GM21381 (cell line): ENCODE measurements around the gene VTI1A.
"Not testable (repeated sequence)": the region's sequence is repeated elsewhere in the genome, so short reads cannot be mapped to it uniquely, and the experiment has no call there.

Source experiments
- ATAC-seq: cut with Tn5 transposase; IDR thresholded peaks from one replicate; pipeline ENCODE4 v1.9.1; 2021; ENCODE audit warnings: mild to moderate bottlenecking, moderate library complexity; ENCODE audit not compliant: unreplicated experiment

Gene VTI1A

GRCh38 chr10:112584276-112584675 lies 137.3 kb downstream of the VTI1A start:
- ATAC-seq = no peak

DNA sequence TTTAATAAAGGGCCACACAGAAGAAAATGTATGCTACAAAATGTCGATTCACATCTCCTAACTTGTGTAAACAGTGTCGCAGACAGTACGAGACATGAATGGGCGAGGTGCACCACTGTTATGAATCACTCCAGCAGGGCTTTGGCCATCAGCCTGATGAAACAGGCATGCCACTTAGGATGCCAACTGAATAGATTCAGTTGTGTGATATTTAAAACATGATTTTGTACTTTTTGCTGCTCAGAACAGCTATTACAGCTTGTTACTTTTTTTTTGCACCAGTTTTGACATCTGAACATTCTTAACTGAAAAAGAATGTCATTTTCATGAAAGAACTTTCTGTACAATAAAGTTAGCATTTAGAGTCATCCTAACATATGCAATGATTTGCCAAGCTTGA lies 138.1 kb downstream of the VTI1A start:
- no peak for ATAC-seq

DNA sequence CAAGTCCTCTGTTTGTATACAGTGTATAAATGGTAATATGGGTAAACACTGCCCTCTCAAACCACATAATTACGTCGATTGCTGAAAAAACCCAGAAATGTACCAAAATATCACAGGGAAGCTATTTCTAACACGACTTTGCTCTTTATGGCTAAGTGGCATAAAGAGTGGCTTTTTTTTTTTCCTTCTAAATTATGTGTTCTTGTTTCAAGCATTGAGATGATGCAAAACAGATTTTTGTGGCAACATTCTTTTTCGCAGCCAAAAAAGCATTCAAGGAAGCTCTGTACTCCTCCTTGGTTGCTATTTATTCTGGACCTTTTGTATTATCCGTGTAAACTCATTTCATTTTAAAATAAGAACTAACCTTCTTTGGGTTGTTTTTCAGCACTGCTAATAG lies 138.9 kb downstream of the VTI1A start:
- no peak for ATAC-seq

- no peak for ATAC-seq
Observed at GRCh38 chr10:112587729-112588128, 140.7 kb downstream of the VTI1A start.

DNA sequence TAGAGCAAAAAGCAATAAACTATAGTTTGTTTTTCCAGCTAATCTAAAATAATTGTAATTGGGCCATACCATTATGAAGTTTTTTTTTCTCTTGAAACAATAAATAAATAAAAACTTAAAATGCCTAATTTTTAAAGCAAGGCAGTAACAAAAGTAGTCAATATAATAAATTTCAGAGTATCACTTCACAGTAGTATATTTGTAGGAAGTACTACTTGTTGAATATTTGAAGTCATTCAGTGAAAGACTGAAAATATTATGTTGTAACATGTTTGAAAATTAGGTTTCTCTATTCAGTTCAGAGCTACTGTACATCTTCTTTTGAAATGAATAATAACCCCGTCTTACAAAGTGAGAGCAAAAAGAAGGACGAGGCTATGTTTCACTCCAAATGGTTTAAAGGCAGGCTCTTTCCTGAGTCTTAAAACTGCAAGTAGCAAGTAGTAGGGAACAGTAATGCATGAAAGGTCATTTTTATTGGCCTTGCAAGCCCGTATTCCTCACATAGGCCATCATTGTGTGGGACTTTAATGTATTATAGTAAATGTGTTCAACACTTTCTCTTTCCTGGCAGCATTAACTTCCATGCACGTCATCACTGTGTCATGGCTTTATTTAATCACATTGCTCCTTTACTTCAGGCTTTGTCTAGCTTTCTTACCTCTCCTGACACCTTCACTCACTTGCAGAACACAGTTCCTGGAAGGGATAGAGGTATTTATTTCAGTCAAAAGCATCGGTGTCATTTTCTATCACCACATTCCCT lies 141.4 kb downstream of the VTI1A start:
- ATAC-seq = no peak

DNA sequence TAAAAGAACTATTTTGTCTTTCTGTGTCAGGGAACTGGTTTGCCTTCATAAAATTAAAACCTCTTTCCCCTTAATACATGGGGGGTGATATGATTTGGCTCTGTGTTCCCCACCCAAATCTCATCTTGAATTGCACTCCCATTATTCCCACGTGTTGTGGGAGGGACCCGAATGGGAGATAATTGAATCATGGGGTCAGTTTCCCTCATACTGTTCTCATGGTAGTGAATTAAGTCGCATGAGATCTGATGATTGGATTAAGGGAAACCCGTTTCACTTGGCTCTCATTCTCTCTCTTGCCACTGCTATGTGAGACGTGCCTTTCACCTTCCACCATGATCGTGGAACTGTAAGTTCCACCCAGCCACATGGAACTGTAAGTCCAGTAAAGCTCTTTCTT lies 142.1 kb downstream of the VTI1A start:
- ATAC-seq = no peak

- ATAC-seq = not testable (repeated sequence)
Observed at GRCh38 chr10:112590786-112591185, 143.8 kb downstream of the VTI1A start.

GRCh38 chr10:112593023-112593422 lies 146.0 kb downstream of the VTI1A start:
- no peak for ATAC-seq

DNA sequence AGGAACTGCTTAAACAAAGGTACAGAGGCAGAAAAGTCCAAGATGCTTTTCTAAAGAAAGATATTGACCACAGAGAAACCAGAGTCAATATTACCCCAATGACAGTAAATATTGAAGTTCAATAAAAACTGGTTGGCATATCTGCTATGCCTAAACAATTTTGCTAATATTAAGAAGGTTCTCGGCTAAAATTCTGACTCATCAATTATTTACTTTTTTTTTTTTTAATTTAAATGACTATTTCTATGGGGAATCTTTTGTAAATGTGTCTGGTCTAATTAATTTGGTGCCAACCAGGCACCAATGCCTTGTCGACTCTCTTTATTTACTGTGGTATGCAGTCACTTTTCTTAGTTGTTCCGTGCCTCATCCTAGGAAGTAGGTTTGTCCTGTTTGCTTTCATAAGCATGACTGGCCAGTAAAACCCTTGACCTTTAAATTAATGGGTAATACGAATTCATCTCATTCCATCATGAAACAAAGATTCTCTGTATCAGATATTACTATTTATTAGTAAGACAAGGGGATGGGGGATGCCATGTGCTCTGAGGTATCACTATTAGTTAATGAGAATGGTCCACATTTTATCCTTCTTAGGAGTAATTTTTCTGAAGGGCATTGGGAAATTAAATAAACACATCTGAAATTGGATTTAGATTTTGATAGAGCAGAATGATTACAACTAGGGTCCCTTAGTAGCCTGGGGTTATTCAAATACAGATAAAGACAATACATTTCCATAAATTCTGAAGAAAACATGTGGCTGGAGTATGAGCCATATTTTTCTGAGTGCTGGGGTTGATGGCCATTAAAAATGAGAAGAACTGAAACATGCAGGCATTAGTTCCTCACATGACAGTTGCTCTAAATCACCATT lies 154.4 kb downstream of the VTI1A start:
- no peak for ATAC-seq

DNA sequence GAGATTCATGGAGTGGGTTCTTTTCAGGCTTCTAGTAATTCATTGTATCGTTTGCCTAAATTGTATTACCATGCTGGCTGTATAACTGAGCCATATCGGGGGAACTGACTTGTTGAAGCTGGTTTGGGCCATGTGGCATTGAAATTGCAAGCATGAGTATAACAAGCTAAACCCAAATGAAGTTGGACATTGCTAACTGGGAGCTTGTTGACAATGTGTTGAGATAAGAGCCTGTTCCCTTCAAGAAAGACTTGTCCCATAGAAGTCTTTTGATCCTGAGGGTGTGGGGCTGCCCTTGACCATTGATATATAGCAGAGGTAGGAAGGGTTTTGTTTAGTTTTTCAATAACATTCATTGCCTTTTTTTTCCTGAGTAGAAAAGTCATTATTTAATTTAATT lies 156.0 kb downstream of the VTI1A start:
- no peak for ATAC-seq

DNA sequence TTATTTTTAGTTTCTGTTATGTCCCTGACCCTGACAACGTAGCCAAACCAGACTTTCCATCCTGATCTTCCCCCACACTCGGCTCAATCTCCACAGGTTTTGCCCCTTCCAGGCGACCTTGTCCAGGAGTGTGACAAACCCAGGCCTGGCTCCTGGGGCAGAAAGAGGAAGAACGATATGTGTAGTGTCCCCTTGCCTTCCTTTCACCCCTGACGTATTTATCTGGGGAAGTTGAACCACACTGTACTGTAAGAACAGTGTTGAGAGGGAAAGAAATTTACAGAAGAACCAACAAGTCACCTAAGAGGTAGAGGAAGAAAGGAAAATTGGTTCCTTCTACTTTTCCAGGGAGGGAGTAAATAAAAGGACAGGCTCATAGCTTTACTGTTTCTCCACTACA lies 158.0 kb downstream of the VTI1A start:
- ATAC-seq = no peak

DNA sequence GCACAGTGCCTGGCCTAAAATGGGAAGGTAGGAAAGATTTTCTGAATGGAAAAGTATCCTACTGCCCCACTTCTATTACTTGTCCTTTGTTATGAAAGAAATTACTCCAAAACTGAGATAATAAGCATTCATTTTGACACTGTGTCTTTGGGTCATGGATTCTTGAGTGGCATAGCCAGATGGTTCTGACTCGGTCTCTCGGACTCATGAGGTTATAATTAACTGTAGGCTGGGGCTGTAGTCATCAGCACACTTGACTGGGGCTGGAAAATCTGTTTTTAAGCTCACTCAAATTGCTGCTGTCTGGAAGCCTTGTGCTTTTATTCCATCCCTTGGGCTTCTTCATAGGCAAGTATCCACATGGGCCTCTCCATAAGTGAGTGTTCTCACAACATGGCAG lies 160.5 kb downstream of the VTI1A start:
- no peak for ATAC-seq

- no peak for ATAC-seq
Observed at GRCh38 chr10:112613620-112614019, 166.6 kb downstream of the VTI1A start.

- ATAC-seq = no peak
Observed at GRCh38 chr10:112614072-112614471, 167.1 kb downstream of the VTI1A start.

GRCh38 chr10:112614586-112614985 lies 167.6 kb downstream of the VTI1A start:
- ATAC-seq = no peak

- ATAC-seq = no peak
Observed at GRCh38 chr10:112615269-112615668, 168.3 kb downstream of the VTI1A start.

DNA sequence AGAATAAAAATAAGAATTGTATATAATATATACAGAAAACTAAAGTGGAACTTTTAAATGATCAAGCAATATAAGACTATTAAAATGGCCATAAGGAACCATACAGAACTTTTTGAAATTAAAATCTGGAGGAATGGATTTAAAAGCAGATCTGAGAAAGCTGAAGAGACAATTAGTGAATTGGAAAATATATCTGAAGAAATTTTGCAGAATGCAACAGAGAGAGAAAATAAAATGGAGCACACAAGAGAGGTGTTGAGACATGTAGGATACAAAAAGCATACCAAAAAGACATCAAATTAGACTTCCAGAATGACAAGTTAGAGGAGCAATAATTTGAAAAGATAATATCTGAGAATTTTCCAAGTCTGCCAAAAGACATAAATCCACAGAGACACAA lies 169.6 kb downstream of the VTI1A start:
- no peak for ATAC-seq

- no peak for ATAC-seq
Observed at GRCh38 chr10:112618814-112619213, 171.8 kb downstream of the VTI1A start.

DNA sequence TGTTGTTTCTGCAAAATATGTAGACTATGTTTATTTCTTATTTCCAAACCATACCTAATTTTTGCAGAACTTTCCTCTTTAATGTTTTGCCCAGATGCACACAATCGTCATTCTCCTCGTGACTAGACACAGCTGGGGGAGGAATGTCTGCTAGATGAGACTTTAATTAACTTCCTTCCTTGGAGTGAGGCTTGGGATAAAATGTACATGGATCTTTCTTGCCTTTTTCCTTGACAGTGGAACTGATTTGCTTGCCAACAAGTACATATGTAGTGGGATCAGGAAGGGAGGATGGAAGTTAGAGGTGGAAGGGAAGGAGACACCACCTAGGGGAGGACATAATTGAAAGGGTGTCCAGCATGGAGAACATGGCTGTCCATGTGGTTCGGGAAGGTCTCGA lies 172.5 kb downstream of the VTI1A start:
- ATAC-seq = no peak

GRCh38 chr10:112622786-112623185 lies 175.8 kb downstream of the VTI1A start:
- ATAC-seq = no peak

DNA sequence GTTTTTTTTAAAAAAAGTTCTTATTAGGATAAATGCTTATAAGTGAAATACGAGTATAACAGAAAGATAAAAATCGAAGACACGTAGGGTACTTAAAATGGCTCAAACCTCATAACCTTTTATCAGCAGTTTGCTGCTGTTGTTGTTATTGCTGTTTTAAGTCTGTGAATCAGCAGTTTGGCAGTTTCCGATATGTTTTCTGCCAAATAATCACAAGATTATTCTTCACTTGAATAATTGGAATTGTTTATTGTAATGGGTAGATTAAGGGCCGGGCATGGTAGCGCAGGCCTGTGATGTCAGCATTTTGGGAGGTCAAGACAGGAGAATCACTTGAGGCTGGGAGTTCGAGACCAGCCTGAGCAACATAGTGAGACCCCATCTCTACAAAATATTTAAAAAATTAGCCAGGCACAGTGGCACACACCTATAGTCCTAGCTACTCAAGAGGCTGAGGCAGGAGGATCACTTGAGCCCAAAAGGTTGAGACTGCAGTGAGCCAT lies 177.6 kb downstream of the VTI1A start:
- no peak for ATAC-seq
